Ishikawa (cell line): ENCODE results near the gene TRIM62.
A peak's percentile ranks its signal among the peaks of the same experiment; 100 is the strongest.

Source experiments
- CEBPB ChIP-seq: IDR thresholded peaks from 2 replicates; pipeline ENCODE4 v1.6.1; 2012
- CREB1 ChIP-seq: IDR thresholded peaks from 2 replicates; pipeline ENCODE4 v1.6.1; 2012; ENCODE audit warnings: low read depth
- EGR1 ChIP-seq: IDR thresholded peaks from 2 replicates; pipeline ENCODE4 v1.6.1; 2012
- EP300 ChIP-seq: IDR thresholded peaks from 2 replicates; pipeline ENCODE4 v1.6.1; 2012; ENCODE audit warnings: borderline replicate concordance
- FOXM1 ChIP-seq: IDR thresholded peaks from 2 replicates; pipeline ENCODE4 v1.6.1; 2012; ENCODE audit warnings: low read depth, borderline replicate concordance
- NFIC ChIP-seq: IDR thresholded peaks from 2 replicates; pipeline ENCODE4 v1.6.1; 2012
- RAD21 ChIP-seq: IDR thresholded peaks from 2 replicates; pipeline ENCODE4 v1.6.1; 2012; ENCODE audit warnings: low read depth
- TAF1 ChIP-seq: IDR thresholded peaks from 2 replicates; pipeline ENCODE4 v1.6.1; 2012; ENCODE audit warnings: low read depth, mild to moderate bottlenecking
- TCF12 ChIP-seq: IDR thresholded peaks from 2 replicates; pipeline ENCODE4 v1.6.1; 2012; ENCODE audit warnings: low read depth
- TEAD4 ChIP-seq: IDR thresholded peaks from 2 replicates; pipeline ENCODE4 v1.6.1; 2012
- YY1 ChIP-seq: IDR thresholded peaks from 2 replicates; pipeline ENCODE4 v1.6.1; 2012; ENCODE audit warnings: low read depth
- ZBTB7A ChIP-seq: IDR thresholded peaks from 2 replicates; pipeline ENCODE4 v1.6.1; 2012; ENCODE audit warnings: low read depth
- TF ChIP-seq, protein P1 (sequence below): IDR thresholded peaks from 2 replicates; pipeline ENCODE4 v1.6.1; 2012
- TF ChIP-seq, protein P2 (sequence below): IDR thresholded peaks from 2 replicates; pipeline ENCODE4 v1.6.1; 2012
- TF ChIP-seq, protein P3 (sequence below): IDR thresholded peaks from 2 replicates; pipeline ENCODE4 v1.6.1; 2012; ENCODE audit warnings: low read depth, mild to moderate bottlenecking

TRIM62 gene

DNA sequence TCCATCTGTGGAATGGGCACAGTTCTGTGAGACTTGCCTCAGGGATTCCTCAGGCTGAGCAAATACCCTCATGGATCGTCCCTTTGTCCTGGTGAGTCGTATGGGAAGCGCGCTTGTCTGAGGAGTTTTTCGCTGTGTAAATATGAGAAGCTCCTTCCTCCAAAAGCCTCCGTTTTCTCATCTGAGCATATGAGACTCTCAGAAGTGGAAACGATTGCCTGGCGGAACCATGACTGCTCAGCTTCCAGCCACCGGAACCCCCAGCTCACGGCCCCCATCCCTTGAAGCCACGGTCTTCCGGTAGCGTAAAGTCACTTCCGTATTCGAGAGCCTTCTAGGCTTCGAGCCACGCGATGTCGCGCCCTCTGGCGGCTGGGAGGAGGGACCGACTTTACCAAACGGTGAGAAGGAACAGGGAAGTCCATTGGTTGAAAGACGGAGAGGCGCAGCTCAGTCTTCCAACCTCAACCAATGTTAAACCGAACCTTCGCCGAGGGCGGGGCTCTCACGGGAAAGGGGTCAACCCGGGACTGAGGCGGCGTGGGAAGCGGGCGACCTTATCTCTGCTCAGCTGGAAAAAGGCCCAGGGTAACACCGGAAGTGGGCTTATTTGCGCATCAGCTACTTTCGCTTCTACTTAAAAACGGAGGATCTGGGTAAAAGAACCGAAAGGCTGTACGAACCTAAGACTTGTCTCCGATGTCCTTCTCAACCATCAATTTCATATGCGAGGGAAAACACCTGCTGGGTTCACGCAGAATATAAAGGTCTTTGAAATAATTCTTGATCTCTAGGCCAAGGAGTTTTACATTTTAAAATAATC, 54.6 kb downstream of the TRIM62 start:
- TF ChIP-seq TAF1 (peak; percentile 83), YY1 (peak; percentile 83), NFIC (peak; percentile 43; the same call in 1 of the 2 replicates), CREB1 (0 out of 2 replicates have a peak, but pooled peaks have one; percentile 56), EGR1 (no peak), TCF12 (peak; percentile 86), EP300 (no peak), TEAD4 (no peak; the same call in none of the 2 replicates), RAD21 (no peak; the same call in 1 of the 2 replicates)
- TF ChIP-seq, protein P1, sequence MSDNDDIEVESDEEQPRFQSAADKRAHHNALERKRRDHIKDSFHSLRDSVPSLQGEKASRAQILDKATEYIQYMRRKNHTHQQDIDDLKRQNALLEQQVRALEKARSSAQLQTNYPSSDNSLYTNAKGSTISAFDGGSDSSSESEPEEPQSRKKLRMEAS, result peak; percentile 98
- TF ChIP-seq, protein P2, sequence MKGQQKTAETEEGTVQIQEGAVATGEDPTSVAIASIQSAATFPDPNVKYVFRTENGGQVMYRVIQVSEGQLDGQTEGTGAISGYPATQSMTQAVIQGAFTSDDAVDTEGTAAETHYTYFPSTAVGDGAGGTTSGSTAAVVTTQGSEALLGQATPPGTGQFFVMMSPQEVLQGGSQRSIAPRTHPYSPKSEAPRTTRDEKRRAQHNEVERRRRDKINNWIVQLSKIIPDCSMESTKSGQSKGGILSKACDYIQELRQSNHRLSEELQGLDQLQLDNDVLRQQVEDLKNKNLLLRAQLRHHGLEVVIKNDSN, result peak; percentile 43; the same call in 1 of the 2 replicates

DNA sequence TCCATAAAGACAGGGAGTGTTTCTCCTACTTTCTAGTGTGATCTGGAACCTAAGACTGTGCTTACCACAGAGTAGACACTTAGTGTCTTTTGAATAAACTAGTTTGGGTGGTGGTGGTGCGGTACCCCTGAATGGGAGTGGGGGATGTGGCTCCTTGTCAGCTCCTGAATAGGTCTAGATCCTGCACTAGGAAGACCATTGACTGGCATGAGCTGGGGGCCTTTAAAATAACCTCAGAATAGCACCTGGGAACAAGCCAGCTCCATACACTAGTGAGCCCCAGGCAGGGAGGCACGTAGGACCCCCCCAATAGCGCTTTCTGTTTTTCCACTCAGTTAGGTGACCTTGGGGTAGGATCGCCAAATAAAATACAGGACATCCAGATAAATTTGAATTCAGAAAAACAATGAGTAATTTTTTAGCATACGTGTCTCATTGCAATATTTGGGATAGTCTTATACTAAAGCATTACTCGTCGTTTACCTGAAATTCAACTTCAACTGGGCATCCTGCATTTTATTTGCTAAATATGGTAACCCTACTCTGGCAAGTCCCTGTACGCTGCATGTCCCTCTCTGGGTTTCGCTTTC, 55.3 kb downstream of the TRIM62 start:
- TF ChIP-seq, protein P2, result no peak
- no peak for TF ChIP-seq TEAD4
- TF ChIP-seq CREB1, result no peak
- no peak for TF ChIP-seq FOXM1
- TF ChIP-seq TCF12, result no peak
- TF ChIP-seq ZBTB7A, result no peak
- no peak for TF ChIP-seq EGR1
- TF ChIP-seq TAF1, result no peak
- TF ChIP-seq, protein P1, result no peak
- no peak for TF ChIP-seq YY1
- TF ChIP-seq CEBPB, result no peak
- TF ChIP-seq NFIC, result no peak
- TF ChIP-seq, protein P3, sequence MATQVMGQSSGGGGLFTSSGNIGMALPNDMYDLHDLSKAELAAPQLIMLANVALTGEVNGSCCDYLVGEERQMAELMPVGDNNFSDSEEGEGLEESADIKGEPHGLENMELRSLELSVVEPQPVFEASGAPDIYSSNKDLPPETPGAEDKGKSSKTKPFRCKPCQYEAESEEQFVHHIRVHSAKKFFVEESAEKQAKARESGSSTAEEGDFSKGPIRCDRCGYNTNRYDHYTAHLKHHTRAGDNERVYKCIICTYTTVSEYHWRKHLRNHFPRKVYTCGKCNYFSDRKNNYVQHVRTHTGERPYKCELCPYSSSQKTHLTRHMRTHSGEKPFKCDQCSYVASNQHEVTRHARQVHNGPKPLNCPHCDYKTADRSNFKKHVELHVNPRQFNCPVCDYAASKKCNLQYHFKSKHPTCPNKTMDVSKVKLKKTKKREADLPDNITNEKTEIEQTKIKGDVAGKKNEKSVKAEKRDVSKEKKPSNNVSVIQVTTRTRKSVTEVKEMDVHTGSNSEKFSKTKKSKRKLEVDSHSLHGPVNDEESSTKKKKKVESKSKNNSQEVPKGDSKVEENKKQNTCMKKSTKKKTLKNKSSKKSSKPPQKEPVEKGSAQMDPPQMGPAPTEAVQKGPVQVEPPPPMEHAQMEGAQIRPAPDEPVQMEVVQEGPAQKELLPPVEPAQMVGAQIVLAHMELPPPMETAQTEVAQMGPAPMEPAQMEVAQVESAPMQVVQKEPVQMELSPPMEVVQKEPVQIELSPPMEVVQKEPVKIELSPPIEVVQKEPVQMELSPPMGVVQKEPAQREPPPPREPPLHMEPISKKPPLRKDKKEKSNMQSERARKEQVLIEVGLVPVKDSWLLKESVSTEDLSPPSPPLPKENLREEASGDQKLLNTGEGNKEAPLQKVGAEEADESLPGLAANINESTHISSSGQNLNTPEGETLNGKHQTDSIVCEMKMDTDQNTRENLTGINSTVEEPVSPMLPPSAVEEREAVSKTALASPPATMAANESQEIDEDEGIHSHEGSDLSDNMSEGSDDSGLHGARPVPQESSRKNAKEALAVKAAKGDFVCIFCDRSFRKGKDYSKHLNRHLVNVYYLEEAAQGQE, result no peak

DNA sequence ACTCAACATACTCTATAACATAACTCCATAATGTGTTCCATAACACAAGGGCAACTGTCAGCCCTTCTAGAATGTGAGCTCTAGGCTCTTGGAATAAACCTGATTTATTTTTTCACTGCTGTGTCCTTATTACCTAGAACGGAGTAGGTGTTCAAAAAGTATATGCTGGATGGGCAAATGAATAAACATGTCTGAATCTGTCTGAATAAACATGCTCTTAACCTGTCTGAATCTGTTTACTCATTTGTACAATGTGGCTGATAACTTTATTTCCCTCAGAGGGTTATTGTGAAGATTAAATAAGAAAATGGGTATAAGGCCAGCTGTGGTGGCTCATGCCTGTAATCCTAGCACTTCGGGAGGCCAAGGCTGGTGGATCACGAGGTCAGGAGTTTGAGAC, 58.6 kb downstream of the TRIM62 start:
- TF ChIP-seq TCF12 (no peak), EP300 (no peak), CEBPB (no peak), TEAD4 (no peak), NFIC (no peak), ZBTB7A (no peak), CREB1 (no peak)
- TF ChIP-seq, protein P3, result no peak
- TF ChIP-seq, protein P2, result no peak

DNA sequence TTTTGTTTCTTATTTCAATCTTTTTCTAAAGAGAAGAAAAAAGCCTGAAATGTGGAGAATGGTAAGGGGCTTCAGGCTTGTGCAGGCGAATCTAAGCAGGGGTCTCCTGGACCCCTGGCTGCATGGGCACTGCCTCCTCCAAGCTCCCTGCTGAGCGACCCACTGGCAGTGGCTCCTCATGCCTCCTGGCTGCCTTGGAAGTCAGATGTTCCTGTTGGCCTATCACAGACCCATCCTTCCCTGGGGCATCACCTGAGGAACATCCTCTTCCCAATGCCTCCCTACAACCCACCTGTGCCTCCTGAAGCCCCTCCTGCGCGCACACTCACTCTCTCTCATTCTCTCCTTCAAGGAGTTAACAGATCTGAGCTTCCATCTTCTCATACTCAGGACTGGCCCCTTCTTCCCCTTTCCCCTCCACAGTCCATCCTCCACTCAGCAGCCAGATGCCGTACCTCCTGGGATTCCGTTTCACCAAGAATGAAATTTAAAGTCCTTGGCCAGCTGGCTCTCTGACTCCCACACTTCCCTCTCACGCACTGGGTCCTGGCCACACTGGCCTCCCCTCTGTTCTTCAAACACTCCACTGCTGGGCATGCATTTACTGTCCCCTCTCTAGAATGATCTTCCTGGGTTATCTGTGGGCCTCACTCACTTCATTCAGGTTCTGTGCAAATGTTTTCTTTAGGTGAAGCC, 59.2 kb downstream of the TRIM62 start:
- TF ChIP-seq CEBPB, result no peak
- TF ChIP-seq EP300, result no peak
- no peak for TF ChIP-seq TCF12
- no peak for TF ChIP-seq ZBTB7A
- no peak for TF ChIP-seq TEAD4
- TF ChIP-seq CREB1, result no peak
- no peak for TF ChIP-seq EGR1
- no peak for TF ChIP-seq YY1
- no peak for TF ChIP-seq TAF1
- TF ChIP-seq, protein P1, result no peak
- TF ChIP-seq, protein P2, result no peak
- no peak for TF ChIP-seq NFIC
- no peak for TF ChIP-seq RAD21
- TF ChIP-seq FOXM1, result no peak
- TF ChIP-seq, protein P3, result no peak
